Neutrophil (primary cell): ENCODE measurements around the gene TSHZ2.
A peak's percentile ranks its signal among the peaks of the same experiment; 100 is the strongest.
"Not testable (repeated sequence)": the region's sequence is repeated elsewhere in the genome, so short reads cannot be mapped to it uniquely, and the experiment has no call there.

ENCODE experiments used
- H3K27ac ChIP-seq: fragments of 200-600 bp; sonication (generic); 2 replicates; pipeline ENCODE4 v1.5.1; 2016; ENCODE audit warnings: mild to moderate bottlenecking, moderate library complexity
- H3K27me3 ChIP-seq: fragments of 200-600 bp; sonication (generic); 2 replicates; pipeline ENCODE4 v1.6.0; 2016; ENCODE audit warnings: mild to moderate bottlenecking
- H3K36me3 ChIP-seq: fragments of 200-600 bp; sonication (generic); 2 replicates; pipeline ENCODE4 v1.5.1; 2017
- H3K4me1 ChIP-seq, 2 experiments: fragments of 200-600 bp in 1 of 2; sonication (generic) in 1 of 2; 1 replicate in 1 of 2; 2 replicates in 1 of 2; pipeline versions ENCODE4 v1.5.1 to v1.6.1; 2013 to 2016; ENCODE audit warnings: low read depth in 1 of 2, low read length in 1 of 2, mild to moderate bottlenecking in 1 of 2, moderate library complexity in 1 of 2; ENCODE audit not compliant: control insufficient read depth in 1 of 2, insufficient read depth in 1 of 2
- H3K4me3 ChIP-seq, 2 experiments: fragments of 200-600 bp in 1 of 2; sonication (generic) in 1 of 2; 1 replicate in 1 of 2; 2 replicates in 1 of 2; pipeline ENCODE4 v1.5.1; 2013 to 2016; ENCODE audit warnings: low read depth in 1 of 2, low read length in 1 of 2, mild to moderate bottlenecking in 1 of 2, moderate library complexity in 1 of 2
- H3K9me3 ChIP-seq: fragments of 200-600 bp; sonication (generic); 2 replicates; pipeline ENCODE4 v1.5.1; 2016
- TF ChIP-seq, protein P1 (sequence below): fragments of 200-600 bp; sonication (generic); IDR thresholded peaks from 2 replicates; pipeline ENCODE4 v1.5.1; 2016; ENCODE audit warnings: antibody characterized with exemption

Gene TSHZ2

DNA sequence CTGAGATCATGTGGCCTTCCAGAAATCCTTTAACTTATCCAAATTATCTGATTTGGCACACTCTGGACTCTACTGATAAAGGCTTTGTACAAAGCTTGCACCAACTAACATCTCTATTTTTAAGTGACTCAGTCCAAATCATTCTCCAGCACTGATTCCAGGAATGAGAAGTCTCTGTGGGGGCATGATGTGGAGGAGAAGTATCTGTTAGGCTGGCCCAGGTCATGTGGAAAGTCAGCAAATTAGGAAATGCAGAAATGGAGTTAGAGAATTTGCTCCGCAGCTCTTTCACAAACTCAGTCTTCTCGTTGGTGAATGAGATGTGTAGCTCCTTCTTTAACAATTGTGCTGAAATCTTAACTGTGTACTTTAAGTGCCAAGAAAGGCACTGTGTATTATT lies 455.8 kb downstream of the TSHZ2 start:
- peak overlapping the region; percentile 87 for H3K27ac ChIP-seq
- no peaks in the 10 kb centered on the region for H3K9me3 ChIP-seq
- H3K36me3 ChIP-seq, result no peaks in the 10 kb centered on the region
- H3K4me3 ChIP-seq, result no peak overlapping the region
- H3K4me1 ChIP-seq, result peaks cover 39 to 40% of the 10 kb centered on the region in 2 experiments
- TF ChIP-seq, protein P1, sequence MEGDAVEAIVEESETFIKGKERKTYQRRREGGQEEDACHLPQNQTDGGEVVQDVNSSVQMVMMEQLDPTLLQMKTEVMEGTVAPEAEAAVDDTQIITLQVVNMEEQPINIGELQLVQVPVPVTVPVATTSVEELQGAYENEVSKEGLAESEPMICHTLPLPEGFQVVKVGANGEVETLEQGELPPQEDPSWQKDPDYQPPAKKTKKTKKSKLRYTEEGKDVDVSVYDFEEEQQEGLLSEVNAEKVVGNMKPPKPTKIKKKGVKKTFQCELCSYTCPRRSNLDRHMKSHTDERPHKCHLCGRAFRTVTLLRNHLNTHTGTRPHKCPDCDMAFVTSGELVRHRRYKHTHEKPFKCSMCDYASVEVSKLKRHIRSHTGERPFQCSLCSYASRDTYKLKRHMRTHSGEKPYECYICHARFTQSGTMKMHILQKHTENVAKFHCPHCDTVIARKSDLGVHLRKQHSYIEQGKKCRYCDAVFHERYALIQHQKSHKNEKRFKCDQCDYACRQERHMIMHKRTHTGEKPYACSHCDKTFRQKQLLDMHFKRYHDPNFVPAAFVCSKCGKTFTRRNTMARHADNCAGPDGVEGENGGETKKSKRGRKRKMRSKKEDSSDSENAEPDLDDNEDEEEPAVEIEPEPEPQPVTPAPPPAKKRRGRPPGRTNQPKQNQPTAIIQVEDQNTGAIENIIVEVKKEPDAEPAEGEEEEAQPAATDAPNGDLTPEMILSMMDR, result no peak
- H3K27me3 ChIP-seq, result no peaks in the 10 kb centered on the region

DNA sequence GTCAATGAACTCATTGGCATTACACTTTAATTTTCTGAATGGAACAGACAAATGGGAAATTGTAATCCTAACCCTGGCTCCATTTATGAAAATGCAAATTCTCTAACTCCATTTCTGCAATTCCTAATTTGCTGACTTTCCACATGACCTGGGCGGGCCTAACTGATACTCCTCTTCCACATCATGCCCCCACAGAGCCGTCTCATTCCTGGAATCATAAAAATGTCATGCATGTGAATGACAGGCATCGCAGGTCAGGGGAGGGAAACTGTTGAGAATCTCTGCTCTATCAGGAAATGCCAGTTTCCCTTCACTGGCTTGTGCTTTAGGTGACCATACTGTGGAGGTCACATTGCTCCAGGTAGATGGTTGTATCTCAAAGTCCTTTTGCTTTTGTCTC lies 456.4 kb downstream of the TSHZ2 start:
- Histone ChIP-seq H3K9me3 (no peaks in the 10 kb centered on the region), H3K4me1 (peaks cover 39 to 40% of the 10 kb centered on the region in 2 experiments), H3K36me3 (no peaks in the 10 kb centered on the region), H3K27me3 (no peaks in the 10 kb centered on the region), H3K4me3 (no peak overlapping the region), H3K27ac (peak overlapping the region; percentile 87)
- TF ChIP-seq, protein P1, result no peak

DNA sequence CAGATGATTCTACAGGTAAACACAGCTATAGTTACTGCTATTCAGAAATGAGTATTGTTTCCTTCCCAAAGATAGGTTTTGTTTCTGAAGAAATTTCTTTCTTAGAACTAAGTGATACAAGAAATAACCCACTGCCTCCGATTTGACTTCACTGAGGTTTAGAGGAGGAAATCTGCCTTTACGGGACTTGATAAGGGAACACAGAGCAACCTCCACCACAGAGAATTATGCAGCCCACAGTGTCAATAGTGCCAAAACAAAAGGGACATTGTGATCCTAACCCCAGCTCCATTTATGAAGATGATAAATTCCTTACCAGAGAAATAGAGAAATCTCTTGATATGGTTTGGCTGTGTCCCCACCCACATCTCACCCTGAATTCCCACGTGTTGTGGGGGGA lies 456.8 kb downstream of the TSHZ2 start:
- Histone ChIP-seq H3K27me3 (no peaks in the 10 kb centered on the region), H3K27ac (peak overlapping the region; percentile 87), H3K4me1 (peaks cover 39 to 40% of the 10 kb centered on the region in 2 experiments), H3K4me3 (no peak overlapping the region), H3K9me3 (no peaks in the 10 kb centered on the region), H3K36me3 (no peaks in the 10 kb centered on the region)
- TF ChIP-seq, protein P1, result no peak

DNA sequence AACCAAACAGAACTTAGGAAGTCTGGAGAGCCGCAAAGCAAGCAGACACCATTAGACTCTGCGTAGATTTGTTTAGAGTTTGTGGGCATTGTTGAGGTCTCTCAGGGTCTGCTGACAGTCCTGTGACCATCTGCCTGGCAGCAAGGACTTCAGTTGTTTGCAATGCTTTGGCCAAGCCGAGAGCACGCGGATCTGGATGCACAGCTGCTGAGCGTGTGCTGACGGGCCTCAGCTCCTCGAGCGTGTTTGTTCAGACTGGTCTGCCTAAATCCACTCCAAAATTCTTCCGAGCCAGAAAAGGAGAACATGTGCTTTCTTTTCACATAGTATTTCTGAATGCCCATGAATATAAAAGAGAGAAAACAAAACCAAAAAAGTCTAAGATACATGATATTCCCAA lies 462.5 kb downstream of the TSHZ2 start:
- Histone ChIP-seq H3K9me3 (no peaks in the 10 kb centered on the region), H3K27ac (no peak overlapping the region), H3K4me1 (no peaks in the 10 kb centered on the region), H3K27me3 (no peaks in the 10 kb centered on the region), H3K4me3 (no peak overlapping the region), H3K36me3 (no peaks in the 10 kb centered on the region)
- TF ChIP-seq, protein P1, result no peak

DNA sequence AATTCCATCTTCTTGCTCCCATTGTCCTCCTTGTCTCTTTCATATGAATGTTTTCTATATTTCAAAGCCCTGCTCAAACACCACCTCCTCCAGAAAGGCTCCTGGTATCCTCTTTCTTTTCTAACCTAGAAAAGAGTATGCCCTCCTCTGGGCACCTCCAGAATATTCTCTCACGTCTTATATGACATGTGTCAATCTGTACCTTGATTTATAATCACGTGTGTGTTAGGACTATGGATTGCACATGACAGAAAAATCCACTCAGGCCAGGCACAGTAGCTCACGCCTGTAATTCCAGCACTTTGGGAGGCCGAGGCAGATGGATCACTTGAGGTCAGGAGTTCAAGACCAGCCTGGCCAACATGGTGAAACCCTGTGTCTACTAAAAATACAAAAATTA lies 464.8 kb downstream of the TSHZ2 start:
- not testable (repeated sequence) for H3K4me1 ChIP-seq, H3K9me3 ChIP-seq, H3K27ac ChIP-seq, H3K4me3 ChIP-seq, H3K36me3 ChIP-seq, H3K27me3 ChIP-seq

DNA sequence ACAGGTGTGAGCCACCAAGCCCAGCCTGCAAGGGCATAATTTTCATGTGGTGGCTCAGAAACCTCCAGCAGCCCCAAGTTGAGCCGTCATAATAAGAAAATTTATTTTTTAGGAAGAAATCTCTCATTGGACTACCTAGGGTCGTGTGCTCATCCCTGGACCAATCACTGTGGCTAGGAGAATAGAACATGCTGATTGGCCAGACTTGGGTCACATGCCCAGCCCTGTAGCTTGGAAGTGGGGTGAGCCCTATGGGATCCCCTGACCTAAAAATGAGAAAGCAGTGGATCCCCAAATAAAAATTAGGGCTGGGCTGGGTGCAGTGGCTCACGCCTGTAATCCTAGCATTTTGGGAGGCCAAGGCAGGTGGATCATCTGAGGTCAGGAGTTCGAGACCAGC lies 466.2 kb downstream of the TSHZ2 start:
- TF ChIP-seq, protein P1, result no peak
- no peaks in the 10 kb centered on the region for H3K27me3 ChIP-seq
- H3K4me3 ChIP-seq, result no peak overlapping the region
- H3K9me3 ChIP-seq, result no peaks in the 10 kb centered on the region
- no peak overlapping the region for H3K27ac ChIP-seq
- H3K36me3 ChIP-seq, result no peaks in the 10 kb centered on the region
- H3K4me1 ChIP-seq, result no peaks in the 10 kb centered on the region
